Mesodermal cell (in vitro differentiated cells): ENCODE results near the gene LRCH3.

Experiments
- H3K27ac ChIP-seq: 2 replicates; pipeline ENCODE4 v1.7.0; 2013; ENCODE audit warnings: mild to moderate bottlenecking, low read depth, low read length, moderate library complexity; ENCODE audit not compliant: severe bottlenecking
- H3K36me3 ChIP-seq: 2 replicates; pipeline ENCODE4 v1.7.1; 2013; ENCODE audit warnings: mild to moderate bottlenecking, low read length, moderate library complexity; ENCODE audit not compliant: control insufficient read depth, insufficient read depth
- H3K4me1 ChIP-seq: one replicate; pipeline ENCODE4 v1.7.1; 2013; ENCODE audit warnings: mild to moderate bottlenecking, low read length; ENCODE audit not compliant: insufficient read depth, control insufficient read depth, poor library complexity, severe bottlenecking
- H3K4me3 ChIP-seq: 2 replicates; pipeline ENCODE4 v1.7.0; 2013; ENCODE audit warnings: low read length, control low read depth, mild to moderate bottlenecking; ENCODE audit not compliant: insufficient read depth, poor library complexity, severe bottlenecking; ENCODE audit errors: extremely low read depth
- H3K9me3 ChIP-seq: 2 replicates; pipeline ENCODE4 v1.7.1; 2013; ENCODE audit warnings: mild to moderate bottlenecking, low read length, moderate library complexity; ENCODE audit not compliant: control insufficient read depth
- WGBS, 2 experiments: methylation state at CpG; one replicate each; pipeline ENCODE4 v1.1.5; 2013; ENCODE audit warnings: missing lambda C conversion rate in 2 of 2; ENCODE audit not compliant: insufficient coverage in 2 of 2; 5-methylcytosine and 5-hydroxymethylcytosine counted together

The LRCH3 gene

DNA sequence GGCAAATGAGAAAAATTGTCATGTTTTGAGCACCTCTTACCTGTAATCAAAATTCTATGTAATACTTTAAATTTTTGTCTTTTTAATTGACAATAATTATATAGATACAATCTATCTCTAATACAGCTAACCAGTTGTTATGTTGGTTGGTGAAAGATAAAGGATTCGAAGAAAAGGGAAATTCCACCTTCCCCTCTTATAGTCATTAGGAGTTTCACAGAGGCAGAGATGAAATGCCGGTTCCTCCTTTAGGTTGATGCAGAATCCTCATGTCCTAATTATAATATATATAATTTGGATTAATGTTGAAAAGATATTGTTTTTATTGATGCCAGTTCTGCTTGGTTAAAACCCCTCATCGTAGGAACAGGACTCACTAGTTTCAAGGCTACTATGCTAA is 67.1 kb downstream of the LRCH3 start:
- Histone ChIP-seq H3K36me3 (peaks cover 64% of the 10 kb centered on the region), H3K27ac (no peak overlapping the region), H3K9me3 (no peaks in the 10 kb centered on the region), H3K4me3 (no peak overlapping the region), H3K4me1 (peaks cover 13% of the 10 kb centered on the region)
- WGBS, 2 experiments: no CpG with 5 or more reads among the region's 3 CpGs

DNA sequence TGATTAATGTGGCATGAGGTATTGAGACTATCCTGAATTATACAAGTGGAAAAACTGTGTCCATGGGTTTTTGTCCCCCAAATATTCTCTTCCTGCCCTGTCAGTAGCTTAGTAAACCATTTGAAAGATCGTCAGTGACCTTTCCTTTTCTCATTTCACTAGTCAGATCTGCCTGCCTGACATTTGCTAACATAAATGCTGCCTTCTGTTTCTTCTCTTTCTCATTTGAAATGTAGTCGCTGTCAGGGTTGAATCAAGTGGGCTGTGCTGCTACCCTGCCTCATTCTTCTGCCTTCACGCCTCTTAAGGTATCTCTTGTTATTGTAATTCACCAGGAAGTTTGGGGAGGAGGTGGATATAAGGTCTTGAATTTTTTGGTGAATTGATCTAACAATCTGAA is 67.5 kb downstream of the LRCH3 start:
- peaks cover 13% of the 10 kb centered on the region for H3K4me1 ChIP-seq
- H3K36me3 ChIP-seq: peaks cover 64% of the 10 kb centered on the region
- no peak overlapping the region for H3K27ac ChIP-seq
- WGBS, 2 experiments: 13% methylated on average over 1 of the region's 3 CpGs; no CpG with 5 or more reads in 1 of the 2 experiments
- H3K4me3 ChIP-seq: no peak overlapping the region
- no peaks in the 10 kb centered on the region for H3K9me3 ChIP-seq

DNA sequence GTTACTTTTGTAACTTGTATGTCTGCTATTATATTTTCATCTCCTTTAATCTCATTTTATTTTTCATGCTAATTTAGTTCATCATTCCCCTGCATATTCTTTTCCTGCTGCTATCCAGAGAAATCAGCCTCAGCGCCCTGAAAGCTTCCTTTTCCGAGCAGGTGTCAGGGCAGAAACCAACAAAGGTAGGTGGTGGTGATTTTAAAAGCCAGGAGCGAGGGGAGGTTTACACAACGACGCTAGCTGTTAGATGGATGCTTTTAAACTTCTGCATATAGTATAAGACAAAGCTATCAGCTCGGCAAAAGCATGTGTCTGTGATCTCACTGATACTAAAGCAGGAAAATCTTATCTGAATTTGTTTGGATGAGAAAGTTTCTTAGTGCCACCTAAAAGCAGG is 75.0 kb downstream of the LRCH3 start:
- Histone ChIP-seq H3K4me1 (no peaks in the 10 kb centered on the region), H3K36me3 (peaks cover 49% of the 10 kb centered on the region), H3K9me3 (no peaks in the 10 kb centered on the region), H3K4me3 (no peak overlapping the region), H3K27ac (no peak overlapping the region)
- 94 to 98% methylated on average over 3 to 5 of the region's 6 CpGs for WGBS, 2 experiments

DNA sequence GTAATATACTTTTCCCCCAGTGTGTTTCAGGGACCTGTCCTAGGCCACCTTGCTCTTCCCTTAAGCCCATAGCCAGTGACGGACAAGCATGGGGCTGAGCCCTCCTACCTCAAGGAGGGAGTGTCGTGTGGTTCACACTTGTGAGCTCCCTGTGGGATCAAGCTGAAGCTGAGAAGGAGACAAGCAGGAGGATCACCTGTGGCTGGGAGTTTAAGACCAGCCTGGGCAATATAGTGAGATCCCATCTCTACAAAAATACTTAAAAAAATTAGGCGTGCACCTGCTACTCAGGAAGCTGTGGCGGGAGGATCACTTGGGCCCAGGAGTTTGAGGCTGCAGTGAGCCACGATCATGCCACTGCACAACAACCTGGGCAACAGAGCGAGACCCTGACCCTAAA is 82.3 kb downstream of the LRCH3 start:
- Histone ChIP-seq H3K27ac (no peak overlapping the region), H3K4me3 (no peak overlapping the region), H3K36me3 (peaks cover 77% of the 10 kb centered on the region), H3K9me3 (no peaks in the 10 kb centered on the region), H3K4me1 (no peaks in the 10 kb centered on the region)
- 91 to 100% methylated on average over 6 of the region's 6 CpGs for WGBS, 2 experiments

DNA sequence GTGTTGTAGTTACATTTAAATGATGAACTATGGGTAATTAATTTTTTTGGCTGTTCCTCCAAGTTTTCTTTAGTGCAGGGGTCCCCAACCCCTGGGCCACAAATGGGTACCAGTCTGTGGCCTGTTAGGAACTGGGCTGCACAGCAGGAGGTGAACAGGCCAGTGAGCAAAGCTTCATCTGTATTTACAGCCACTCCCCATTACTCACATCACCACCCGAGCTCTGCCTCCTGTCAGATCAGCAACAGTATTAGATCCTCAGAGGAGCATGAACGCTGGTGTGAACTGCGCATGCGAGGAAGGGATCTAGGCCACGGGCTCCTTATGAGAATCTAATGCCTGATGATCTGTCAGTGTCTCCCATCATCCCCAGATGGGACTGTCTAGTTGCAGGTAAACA is 83.0 kb downstream of the LRCH3 start:
- WGBS, 2 experiments: 91 to 100% methylated on average over 5 of the region's 5 CpGs
- no peak overlapping the region for H3K4me3 ChIP-seq
- no peaks in the 10 kb centered on the region for H3K4me1 ChIP-seq
- H3K27ac ChIP-seq: no peak overlapping the region
- peaks cover 81% of the 10 kb centered on the region for H3K36me3 ChIP-seq
- H3K9me3 ChIP-seq: no peaks in the 10 kb centered on the region

DNA sequence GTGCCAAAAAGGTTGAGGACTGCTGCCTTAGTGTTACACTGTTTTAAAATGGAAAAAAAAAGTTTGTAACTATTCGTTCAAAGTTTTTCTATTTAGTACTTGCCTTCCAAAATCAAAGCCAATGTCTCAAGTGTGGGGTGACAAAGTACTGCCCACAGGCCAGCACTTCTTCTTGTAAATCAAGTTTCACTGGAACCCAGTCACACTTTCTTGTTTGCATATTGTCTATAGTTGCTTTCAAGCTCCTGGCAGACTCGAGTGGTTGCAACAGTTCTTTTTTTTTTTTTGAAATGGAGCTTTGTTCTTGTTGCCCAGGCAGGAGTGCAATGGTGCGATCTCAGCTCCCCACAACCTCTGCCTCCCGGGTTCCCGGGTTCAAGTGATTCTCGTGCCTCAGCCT is 83.6 kb downstream of the LRCH3 start:
- H3K4me3 ChIP-seq: no peak overlapping the region
- peaks cover 87% of the 10 kb centered on the region for H3K36me3 ChIP-seq
- WGBS, 2 experiments: 94 to 100% methylated on average over 2 to 4 of the region's 6 CpGs
- H3K27ac ChIP-seq: no peak overlapping the region
- no peaks in the 10 kb centered on the region for H3K9me3 ChIP-seq
- no peaks in the 10 kb centered on the region for H3K4me1 ChIP-seq

DNA sequence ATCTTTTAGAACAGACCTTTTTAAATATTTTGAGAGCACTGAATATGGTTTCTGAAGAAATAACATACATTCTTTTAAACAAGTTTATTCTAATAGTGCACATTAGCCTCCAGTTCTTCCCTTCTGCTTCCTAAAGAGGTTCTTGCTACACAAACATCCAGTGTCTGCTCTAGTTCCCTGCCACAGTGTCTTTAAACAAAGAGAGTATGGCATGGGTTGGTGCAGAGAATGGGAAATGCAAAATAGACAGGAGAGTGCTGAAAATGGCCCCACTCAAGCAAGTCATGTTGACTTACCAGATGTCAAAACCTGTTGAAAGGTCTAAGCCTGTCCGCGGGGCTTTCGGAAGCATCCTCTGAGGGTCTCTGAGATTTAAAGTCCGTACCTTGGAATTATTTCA is 86.8 kb downstream of the LRCH3 start:
- no peak overlapping the region for H3K4me3 ChIP-seq
- 98 to 100% methylated on average over 3 to 4 of the region's 4 CpGs for WGBS, 2 experiments
- no peaks in the 10 kb centered on the region for H3K4me1 ChIP-seq
- peaks cover 74% of the 10 kb centered on the region for H3K36me3 ChIP-seq
- no peak overlapping the region for H3K27ac ChIP-seq
- H3K9me3 ChIP-seq: no peaks in the 10 kb centered on the region

DNA sequence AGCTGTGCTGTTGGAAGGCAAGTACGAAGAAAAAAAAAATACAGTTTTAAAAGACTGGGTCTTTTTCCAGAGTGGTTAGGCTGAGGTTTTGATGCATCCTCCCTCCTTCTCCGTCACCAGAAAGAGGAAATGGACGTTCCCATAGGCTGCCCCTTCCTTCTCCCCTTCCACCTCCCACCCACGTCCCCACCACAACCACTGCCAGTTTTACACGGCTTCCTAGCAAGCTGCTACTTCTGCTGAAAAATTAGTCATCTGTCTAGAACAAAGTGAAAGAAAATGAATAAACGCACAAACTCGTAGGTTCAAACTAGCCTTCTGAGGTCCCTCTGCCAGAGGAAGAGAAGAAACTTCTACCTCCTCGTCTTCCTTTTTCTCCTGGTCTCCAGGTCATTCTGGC is 87.4 kb downstream of the LRCH3 start:
- 91 to 97% methylated on average over 3 of the region's 8 CpGs for WGBS, 2 experiments
- H3K27ac ChIP-seq: no peak overlapping the region
- H3K4me1 ChIP-seq: no peaks in the 10 kb centered on the region
- H3K9me3 ChIP-seq: no peaks in the 10 kb centered on the region
- H3K4me3 ChIP-seq: no peak overlapping the region
- peaks cover 70% of the 10 kb centered on the region for H3K36me3 ChIP-seq

DNA sequence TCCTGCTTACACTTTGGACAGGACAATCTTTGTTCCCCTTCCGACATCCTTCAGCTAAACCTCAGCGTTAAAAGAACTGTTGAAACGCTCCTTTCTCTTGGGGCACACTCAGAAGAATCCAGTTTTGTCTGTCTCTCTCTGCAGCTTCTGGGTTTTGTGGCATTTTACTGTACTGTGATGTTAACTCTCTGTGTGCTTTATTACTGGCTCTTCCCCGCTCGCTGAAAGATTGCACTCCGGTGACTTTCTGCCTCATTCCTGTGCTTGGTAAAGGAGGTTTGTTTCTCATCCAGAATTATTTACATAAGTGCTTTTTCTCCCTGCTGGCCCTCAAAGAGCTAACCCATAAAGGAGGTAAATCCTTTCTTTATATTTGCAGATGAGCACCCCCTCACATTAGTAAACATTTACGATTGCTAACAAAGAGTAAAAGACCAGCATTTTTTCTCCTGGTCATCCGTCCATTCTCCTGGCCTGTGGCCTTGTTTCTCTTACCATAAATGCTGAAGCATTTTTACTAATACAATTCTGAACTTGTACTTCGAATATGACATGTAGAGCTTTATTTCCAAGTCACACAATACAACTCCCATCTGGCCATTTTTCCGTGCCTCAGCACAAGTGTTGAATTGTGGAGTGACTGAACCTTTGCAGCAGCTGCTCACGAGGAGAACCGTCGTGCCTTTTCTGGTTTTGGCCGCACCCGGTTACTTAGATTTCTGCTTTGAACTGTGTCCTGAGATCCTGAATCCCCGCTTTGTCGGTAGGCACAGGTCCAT is 89.6 kb downstream of the LRCH3 start:
- H3K4me3 ChIP-seq: no peak overlapping the region
- no peak overlapping the region for H3K27ac ChIP-seq
- peaks cover 65% of the 10 kb centered on the region for H3K36me3 ChIP-seq
- no peaks in the 10 kb centered on the region for H3K9me3 ChIP-seq
- WGBS, 2 experiments: 81 to 86% methylated on average over 10 to 13 of the region's 17 CpGs
- H3K4me1 ChIP-seq: no peaks in the 10 kb centered on the region

DNA sequence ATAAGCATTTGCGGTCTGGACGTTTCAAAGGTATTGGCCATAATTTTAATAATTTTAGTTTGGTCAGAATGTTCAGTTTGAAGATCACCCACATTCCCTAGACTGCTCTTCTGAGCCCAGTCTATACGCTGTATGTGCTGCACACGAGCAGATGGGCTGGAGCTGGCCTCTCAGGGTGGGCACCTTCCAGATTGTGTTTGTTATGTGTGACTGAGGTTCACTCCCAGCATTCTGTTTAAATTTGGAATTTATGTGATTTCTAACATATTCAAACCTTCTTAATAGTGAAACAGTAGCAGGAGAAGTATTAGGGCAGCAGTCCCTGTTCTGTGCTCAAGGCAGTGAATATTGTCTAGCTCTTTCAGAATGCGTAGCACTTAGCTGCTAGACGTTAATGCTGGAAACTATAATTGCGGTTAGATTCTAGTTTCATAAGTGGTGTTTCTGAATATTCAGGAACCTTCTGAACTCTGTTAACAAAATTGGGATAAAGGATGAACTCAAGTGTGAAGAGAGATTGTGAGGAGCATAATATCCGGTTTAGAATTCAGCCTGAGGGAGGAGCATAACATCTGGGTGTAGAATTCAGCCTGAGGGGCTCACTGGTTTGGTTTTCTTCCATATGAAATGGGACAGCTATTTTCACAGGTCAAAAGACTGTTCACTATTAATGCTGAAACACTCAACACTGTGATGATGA is 90.4 kb downstream of the LRCH3 start:
- H3K27ac ChIP-seq: no peak overlapping the region
- no peaks in the 10 kb centered on the region for H3K4me1 ChIP-seq
- no peaks in the 10 kb centered on the region for H3K9me3 ChIP-seq
- no peak overlapping the region for H3K4me3 ChIP-seq
- WGBS, 2 experiments: 85 to 96% methylated on average over 5 to 6 of the region's 8 CpGs
- peaks cover 60% of the 10 kb centered on the region for H3K36me3 ChIP-seq

DNA sequence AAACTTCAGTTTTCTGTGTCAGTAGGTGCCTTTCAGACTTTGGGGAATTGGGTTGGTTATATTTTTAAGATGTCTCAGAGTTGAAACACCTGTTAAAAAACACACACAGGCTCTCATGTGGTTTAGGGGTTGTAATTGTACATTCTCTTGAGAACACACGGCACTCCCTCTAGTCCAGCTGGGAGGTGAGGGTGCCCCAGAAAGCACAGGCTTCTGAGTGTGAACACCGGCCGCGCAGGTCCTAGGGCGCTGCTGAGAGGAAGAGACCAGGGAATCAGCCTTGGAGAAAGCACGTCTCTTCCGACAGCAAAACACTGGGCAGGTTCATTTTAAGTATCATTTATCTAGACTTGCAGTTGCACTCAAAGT is 90.9 kb downstream of the LRCH3 start:
- Histone ChIP-seq H3K27ac (no peak overlapping the region), H3K36me3 (peaks cover 56% of the 10 kb centered on the region), H3K4me3 (no peak overlapping the region), H3K9me3 (no peaks in the 10 kb centered on the region), H3K4me1 (no peaks in the 10 kb centered on the region)
- WGBS, 2 experiments: 85 to 91% methylated on average over 5 of the region's 7 CpGs
